ENCODE results near the gene HAND2.

HAND2 gene

GRCh38 chr4:173498771-173499170 is 31.3 kb downstream of the HAND2 start:
- Histone ChIP-seq H3K4me1 (ENCODE audit: low read depth, poor library complexity, severe bottlenecking) (no peaks in the 10 kb centered on the region), H3K36me3 (ENCODE audit: insufficient read depth) (no peaks in the 10 kb centered on the region), H4K20me1 (ENCODE audit: insufficient read depth) (no peaks in the 10 kb centered on the region), H3K4me2 (no peak overlapping the region), H3K27ac (no peak overlapping the region), H3K27me3 (ENCODE audit: insufficient read depth, low read depth) (no peaks in the 10 kb centered on the region), H3K4me3 (IDR thresholded peaks at IDR 0.05; ENCODE audit: insufficient read depth, low read depth, low read length) (no peak overlapping the region), H3K79me2 (ENCODE audit: insufficient read depth, low read depth) (no peaks in the 10 kb centered on the region), H2AFZ (ENCODE audit: low read depth) (no peak overlapping the region), H3K9ac (no peak overlapping the region)
- no peak for TF ChIP-seq CTCF (conservative IDR thresholded peaks at IDR 0.05; ENCODE audit: low read depth, low read length)

GRCh38 chr4:173498023-173498422 is 32.0 kb downstream of the HAND2 start:
- no peaks in the 10 kb centered on the region for H3K27me3 ChIP-seq (ENCODE audit: insufficient read depth, low read depth)
- no peak overlapping the region for H2AFZ ChIP-seq (ENCODE audit: low read depth)
- H4K20me1 ChIP-seq (ENCODE audit: insufficient read depth), result no peaks in the 10 kb centered on the region
- H3K4me3 ChIP-seq (IDR thresholded peaks at IDR 0.05; ENCODE audit: insufficient read depth, low read depth, low read length), result no peak overlapping the region
- H3K36me3 ChIP-seq (ENCODE audit: insufficient read depth), result no peaks in the 10 kb centered on the region
- no peak for TF ChIP-seq CTCF (conservative IDR thresholded peaks at IDR 0.05; ENCODE audit: low read depth, low read length)
- H3K9ac ChIP-seq, result no peak overlapping the region
- H3K4me2 ChIP-seq, result no peak overlapping the region
- H3K27ac ChIP-seq, result no peak overlapping the region
- H3K79me2 ChIP-seq (ENCODE audit: insufficient read depth, low read depth), result no peaks in the 10 kb centered on the region
- no peaks in the 10 kb centered on the region for H3K4me1 ChIP-seq (ENCODE audit: low read depth, poor library complexity, severe bottlenecking)

- Histone ChIP-seq H3K4me2 (peak overlapping the region; percentile 54), H3K4me3 (IDR thresholded peaks at IDR 0.05; ENCODE audit: insufficient read depth, low read depth, low read length) (no peak overlapping the region), H3K27ac (no peak overlapping the region), H3K79me2 (ENCODE audit: insufficient read depth, low read depth) (no peaks in the 10 kb centered on the region), H3K9ac (peak overlapping the region; percentile 17; the same call in 1 of the 2 replicates), H3K36me3 (ENCODE audit: insufficient read depth) (no peaks in the 10 kb centered on the region), H3K4me1 (ENCODE audit: low read depth, poor library complexity, severe bottlenecking) (no peaks in the 10 kb centered on the region), H4K20me1 (ENCODE audit: insufficient read depth) (no peaks in the 10 kb centered on the region), H3K27me3 (ENCODE audit: insufficient read depth, low read depth) (no peaks in the 10 kb centered on the region), H2AFZ (ENCODE audit: low read depth) (peak overlapping the region; percentile 89)
- TF ChIP-seq CTCF (conservative IDR thresholded peaks at IDR 0.05; ENCODE audit: low read depth, low read length), result peak; percentile 80
Measured at GRCh38 chr4:173494013-173494970, 35.7 kb downstream of the HAND2 start.

GRCh38 chr4:173493041-173493440 is 37.0 kb downstream of the HAND2 start:
- TF ChIP-seq CTCF (conservative IDR thresholded peaks at IDR 0.05; ENCODE audit: low read depth, low read length), result no peak
- H3K79me2 ChIP-seq (ENCODE audit: insufficient read depth, low read depth), result no peaks in the 10 kb centered on the region
- H3K4me1 ChIP-seq (ENCODE audit: low read depth, poor library complexity, severe bottlenecking), result no peaks in the 10 kb centered on the region
- no peak overlapping the region for H3K9ac ChIP-seq
- no peaks in the 10 kb centered on the region for H4K20me1 ChIP-seq (ENCODE audit: insufficient read depth)
- no peaks in the 10 kb centered on the region for H3K36me3 ChIP-seq (ENCODE audit: insufficient read depth)
- no peaks in the 10 kb centered on the region for H3K27me3 ChIP-seq (ENCODE audit: insufficient read depth, low read depth)
- no peak overlapping the region for H2AFZ ChIP-seq (ENCODE audit: low read depth)
- no peak overlapping the region for H3K4me2 ChIP-seq
- H3K27ac ChIP-seq, result no peak overlapping the region
- H3K4me3 ChIP-seq (IDR thresholded peaks at IDR 0.05; ENCODE audit: insufficient read depth, low read depth, low read length), result no peak overlapping the region

All from KMS-11 (cell line).